Right ventricle myocardium inferior (tissue), 1 donor: ENCODE data around the gene CORO7. TPM values are rescaled to one million over a fixed set of nuclear protein-coding genes. Genes with fewer than 3 reads are reported as not detected.

Source experiments
- ATAC-seq: fragments of 200-7000 bp; cut with Tn5 transposase; one replicate; pipeline ENCODE4 v1.9.1; 2020; ENCODE audit warnings: mild to moderate bottlenecking, moderate library complexity
- DNase-seq: peaks from one replicate; pipeline ENCODE4 v3.0.0; 2021; ENCODE audit errors: missing footprints
- intact Hi-C: fragments of 100-400 bp; cut with DNase I; formaldehyde crosslinking; loops from one replicate; pipeline ENCODE4 v1.11.0; 2022
- total RNA-seq: library from RNA; stranded (reverse); fragmentation: NEBNext Ultra II Directional; extraction: Animal tissue kit (Norgen Biotek cat#: 25700); gene quantifications from one replicate; pipeline ENCODE4 v1.2.1, GENCODE V29; 2021
- donor health status: DM: no; HTN: yes; CAD: no; lungs with severe emphysema.

The CORO7 gene
- total RNA-seq, 1 donor from 2014 or later: 11.6 TPM

DNA sequence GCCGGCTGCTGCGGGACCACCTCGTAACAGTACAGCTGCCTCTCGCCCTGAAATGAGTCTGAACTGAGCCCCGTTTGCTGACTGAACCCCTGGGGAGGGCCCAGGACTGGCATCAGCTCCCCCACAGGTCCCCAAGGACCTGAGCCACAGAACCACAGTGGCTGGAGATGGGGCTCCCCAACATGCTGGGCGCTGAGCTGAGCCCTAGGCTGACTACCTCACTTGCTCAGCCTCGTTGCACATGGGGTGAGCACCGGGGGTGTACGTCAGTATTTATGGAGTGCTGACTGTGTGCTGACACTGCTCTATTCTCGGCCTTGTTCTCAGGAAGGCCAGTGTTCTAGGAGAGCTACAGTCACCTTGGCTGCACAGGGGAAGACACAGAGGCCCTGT lies 51.4 kb downstream of the CORO7 start:
- ATAC-seq: no peak
- intact Hi-C loops: no loop called here

DNA sequence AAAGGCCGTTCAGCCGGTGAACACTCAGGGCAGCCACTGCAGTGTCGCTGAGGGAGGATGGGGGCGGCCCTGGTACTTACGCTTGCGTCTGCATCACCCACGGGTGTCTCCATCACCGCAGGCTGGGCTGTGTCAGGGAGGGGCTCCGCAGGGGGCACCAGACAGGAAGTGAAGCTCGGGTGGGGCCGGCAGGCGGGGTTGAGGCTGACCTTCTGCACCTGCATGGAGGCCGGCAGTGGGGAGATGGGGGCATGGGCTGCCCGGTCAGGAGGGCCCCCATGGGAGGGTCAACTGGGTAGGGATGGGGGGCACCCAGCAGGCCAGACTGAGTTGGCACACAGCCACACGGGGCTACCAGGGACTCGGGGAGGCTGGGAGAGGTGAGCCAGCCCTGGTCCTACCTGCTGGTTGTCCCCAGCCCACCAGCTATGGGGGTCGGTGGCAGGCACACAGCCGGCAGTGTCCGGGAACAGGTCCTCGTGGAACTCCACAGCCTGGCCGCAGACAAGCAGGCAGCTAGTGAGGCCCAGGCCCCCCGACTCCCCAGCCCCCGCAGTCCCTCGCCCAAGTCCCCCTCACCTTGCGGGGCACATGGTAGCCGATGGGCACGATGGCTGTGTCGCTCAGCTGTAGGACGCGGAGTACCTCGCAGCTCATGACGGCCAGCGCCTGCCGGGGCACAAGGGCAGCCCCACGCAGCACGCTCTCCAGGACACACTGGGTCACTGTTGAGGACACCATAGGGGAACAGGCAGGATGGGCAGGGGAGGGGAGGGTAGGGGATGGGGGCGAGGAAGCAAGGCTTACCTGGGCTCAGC lies 52.0 kb downstream of the CORO7 start:
- no peak for DNase-seq
- no peak for ATAC-seq
- intact Hi-C loops: no loop called here

More for the DNA sequence above, 51.4 kb downstream of the CORO7 start:
- DNase-seq: no peak

- ATAC-seq (no peak), DNase-seq (no peak)
- intact Hi-C loops: no loop called here
Measured at GRCh38 chr16:4362476-4363135, 53.8 kb downstream of the CORO7 start.

- ATAC-seq: no peak
- intact Hi-C loops: no loop called here
- DNase-seq: no peak
Measured at GRCh38 chr16:4361944-4362311, 54.5 kb downstream of the CORO7 start.

GRCh38 chr16:4361033-4361943 lies 55.1 kb downstream of the CORO7 start:
- intact Hi-C loops: no loop called here
- DNase-seq: no peak

DNA sequence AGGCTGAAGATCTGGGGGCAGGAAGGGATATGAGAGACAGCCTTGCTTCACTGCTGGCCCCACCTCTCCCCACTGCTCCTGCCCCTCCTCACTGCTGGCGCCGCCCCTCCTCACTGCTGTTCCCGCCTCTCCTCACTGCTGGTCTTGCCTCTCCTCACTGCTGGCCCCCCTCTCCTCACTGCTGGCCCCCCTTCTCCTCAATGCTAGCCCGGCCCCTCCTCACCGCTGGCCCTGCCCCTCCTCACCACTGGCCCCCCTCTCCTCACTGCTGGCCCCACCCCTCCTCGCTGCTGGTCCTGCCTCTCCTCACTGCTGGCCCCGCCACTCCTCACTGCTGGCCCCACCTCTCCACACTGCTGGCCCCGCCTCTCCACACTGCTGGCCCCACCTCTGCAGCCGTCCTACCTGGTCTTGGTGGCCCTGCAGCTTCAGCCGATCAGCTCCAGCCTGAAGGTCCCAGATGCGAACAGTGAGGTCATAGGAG lies 55.8 kb downstream of the CORO7 start:
- DNase-seq: no peak
- peak; percentile 22 for ATAC-seq
- intact Hi-C loops: no loop called here

More at GRCh38 chr16:4361033-4361943, 55.1 kb downstream of the CORO7 start:
- no peak for ATAC-seq

DNA sequence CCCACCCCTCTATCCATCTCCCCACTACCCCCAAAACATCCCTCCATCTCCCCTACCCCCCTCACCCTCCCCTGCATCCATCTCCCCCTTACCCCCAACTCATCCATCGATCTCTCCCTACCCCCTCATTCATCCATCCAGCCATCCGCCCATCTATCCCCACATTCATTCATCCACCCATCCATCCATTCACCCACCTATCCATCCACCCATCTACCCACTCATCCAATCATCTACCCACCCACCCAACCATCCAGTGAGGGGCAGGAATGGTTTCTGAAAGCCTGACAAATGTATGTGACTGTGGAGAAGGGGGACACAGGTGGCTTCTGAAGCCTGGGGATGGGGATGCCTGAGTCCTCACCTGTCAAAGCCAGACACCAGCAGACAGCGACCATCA lies 56.5 kb downstream of the CORO7 start:
- intact Hi-C loops: loop anchor here (1.0 kb wide), 1 partner anchor 42 kb away; no protein-coding TSS in a partner anchor
- no peak for ATAC-seq

DNA sequence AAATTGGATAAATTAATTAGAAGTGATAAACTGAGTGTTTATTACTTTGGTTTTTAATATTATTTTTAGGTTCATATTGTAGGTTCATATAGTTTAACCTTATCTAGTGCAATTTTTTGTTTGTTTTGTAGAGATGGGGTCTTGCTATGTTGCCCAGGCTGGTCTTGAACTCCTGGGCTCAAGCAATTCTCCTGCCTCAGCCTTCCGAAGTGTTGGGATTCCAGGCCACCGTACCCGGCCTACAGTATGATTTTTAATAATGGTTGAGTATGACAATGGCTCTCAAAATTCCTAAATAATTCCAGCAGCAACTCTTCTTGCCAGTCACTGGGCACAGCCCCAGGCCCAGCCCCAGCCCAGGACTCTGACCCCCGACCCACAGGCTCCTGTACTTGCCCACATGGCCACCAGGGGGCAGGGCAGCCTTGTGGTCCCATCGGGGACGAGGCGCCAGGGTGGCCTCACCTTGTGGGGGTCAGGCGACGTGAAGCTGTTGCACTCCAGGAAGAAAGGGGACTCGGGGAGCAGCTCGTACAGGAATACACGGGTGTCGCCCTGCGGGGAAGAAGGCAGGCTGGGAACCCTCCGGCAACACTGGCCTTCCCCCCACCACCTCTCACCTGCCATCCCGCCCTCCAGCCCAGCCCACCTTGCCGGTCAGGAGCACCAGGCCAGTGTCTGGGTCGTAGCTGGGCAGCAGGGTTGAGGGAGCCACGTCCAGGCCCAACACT lies 57.4 kb downstream of the CORO7 start:
- intact Hi-C loops: loop anchor here (1.0 kb wide), 1 partner anchor 43 kb away; no protein-coding TSS in a partner anchor
- ATAC-seq (peak; percentile 67), DNase-seq (peak; percentile 86)

More for the DNA sequence above, 56.5 kb downstream of the CORO7 start:
- DNase-seq: no peak

- DNase-seq (no peak), ATAC-seq (no peak)
- intact Hi-C loops: no loop called here
Measured at GRCh38 chr16:4358236-4358635, 58.2 kb downstream of the CORO7 start.

- DNase-seq (no peak), ATAC-seq (no peak)
- intact Hi-C loops: no loop called here
Measured at GRCh38 chr16:4356820-4357219, 59.6 kb downstream of the CORO7 start.

DNA sequence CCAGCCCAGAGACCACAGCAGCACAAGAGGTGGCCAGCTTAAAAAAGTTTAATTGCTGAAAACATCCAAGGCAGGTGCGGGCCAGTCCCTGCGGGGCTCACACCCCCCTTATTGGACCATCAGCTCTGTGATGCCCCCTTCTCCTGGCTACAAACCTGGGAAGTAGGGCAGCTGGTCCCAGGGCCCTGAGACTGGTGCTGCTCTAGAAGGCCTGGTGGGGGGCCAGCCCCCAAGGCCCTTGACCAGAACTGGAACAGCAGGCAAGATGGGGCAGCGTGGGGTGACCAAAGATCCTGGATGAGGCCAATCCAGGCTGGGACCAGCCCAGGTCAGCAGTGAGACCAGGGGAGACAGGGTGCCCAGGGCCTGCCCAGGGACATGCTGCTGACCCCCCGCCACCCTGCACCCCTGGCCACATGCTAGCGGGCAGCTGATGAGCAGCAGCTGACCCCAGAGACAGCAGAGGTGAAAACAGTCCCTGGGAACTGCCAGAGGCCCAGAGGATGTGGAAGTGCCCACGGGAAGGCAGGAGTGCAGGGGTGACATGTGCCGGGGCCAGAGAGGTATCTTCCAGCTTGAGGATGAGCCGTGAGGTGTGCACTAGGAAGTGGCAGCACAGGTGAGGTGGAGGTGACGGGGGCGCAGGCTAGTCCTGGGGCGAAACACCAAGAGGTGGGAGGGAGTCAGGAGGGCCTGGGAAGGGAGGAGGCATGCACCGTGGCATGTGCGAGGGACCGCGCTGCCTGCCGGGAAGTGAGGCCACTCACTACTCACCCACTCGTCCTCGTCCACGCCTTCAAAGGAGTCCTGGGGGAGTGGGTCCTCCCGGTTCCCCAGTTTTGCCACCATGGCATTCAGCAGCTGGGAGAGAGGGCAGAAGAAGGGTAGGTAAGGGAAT lies 61.6 kb downstream of the CORO7 start:
- no peak for ATAC-seq
- no peak for DNase-seq
- intact Hi-C loops: no loop called here

DNA sequence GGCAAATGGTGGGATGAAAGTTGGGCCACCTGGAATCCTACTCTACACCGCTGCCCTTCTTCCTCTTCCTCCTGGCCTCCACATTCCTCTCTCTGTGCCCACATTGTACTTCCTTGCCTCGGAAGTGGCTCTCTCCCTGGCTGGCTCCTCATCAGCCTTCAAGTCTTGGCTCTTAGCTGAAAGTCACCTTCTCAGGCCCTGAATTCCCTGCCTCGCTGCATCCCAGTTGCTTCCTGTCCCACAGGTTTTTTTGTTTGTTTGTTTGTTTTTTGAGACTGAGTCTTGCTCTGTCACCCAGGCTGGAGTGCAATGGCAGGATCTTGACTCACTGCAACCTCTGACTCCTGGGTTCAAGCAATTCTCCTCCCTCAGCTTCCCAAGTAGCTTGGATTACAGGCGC lies 62.7 kb downstream of the CORO7 start:
- DNase-seq (no peak), ATAC-seq (no peak)
- intact Hi-C loops: no loop called here

DNA sequence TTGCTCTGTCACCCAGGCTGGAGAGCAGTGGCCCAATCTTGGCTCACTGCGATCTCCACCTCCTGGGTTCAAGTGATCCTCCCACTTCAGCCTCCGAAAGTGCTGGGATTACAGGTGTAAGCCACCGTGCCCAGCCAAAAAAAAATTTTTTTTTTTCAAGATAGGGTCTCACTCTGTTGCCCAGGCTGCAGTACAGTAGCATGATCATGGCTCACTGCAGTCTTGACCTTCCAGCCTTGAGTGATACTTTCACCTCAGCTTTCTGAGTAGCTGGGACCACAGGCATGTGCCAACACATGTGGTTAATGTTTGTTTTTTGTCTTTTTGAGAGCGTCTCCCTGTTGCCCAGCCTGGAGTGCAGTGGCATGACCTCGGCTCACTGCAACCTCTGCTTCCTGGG lies 63.6 kb downstream of the CORO7 start:
- ATAC-seq: no peak
- DNase-seq: no peak
- intact Hi-C loops: no loop called here

DNA sequence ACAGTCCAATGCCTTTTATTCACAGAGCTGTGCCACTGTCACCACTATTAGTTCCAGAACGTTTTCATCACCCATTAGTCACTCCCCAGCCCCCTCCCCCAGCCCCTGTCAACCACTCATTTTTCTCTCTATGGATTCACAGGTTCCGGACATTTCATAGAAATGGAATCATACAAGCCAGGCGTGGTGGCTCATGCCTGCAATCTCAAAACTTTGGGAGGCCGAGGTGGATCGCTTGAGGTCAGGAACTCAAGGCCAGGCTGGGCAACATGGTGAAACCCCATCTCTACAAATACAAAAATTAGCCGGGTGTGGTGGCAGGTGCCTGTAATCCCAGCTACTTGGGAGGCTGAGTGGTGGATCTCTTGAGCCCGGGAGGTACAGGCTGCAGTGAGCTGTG lies 64.5 kb downstream of the CORO7 start:
- no peak for DNase-seq
- intact Hi-C loops: no loop called here
- no peak for ATAC-seq

DNA sequence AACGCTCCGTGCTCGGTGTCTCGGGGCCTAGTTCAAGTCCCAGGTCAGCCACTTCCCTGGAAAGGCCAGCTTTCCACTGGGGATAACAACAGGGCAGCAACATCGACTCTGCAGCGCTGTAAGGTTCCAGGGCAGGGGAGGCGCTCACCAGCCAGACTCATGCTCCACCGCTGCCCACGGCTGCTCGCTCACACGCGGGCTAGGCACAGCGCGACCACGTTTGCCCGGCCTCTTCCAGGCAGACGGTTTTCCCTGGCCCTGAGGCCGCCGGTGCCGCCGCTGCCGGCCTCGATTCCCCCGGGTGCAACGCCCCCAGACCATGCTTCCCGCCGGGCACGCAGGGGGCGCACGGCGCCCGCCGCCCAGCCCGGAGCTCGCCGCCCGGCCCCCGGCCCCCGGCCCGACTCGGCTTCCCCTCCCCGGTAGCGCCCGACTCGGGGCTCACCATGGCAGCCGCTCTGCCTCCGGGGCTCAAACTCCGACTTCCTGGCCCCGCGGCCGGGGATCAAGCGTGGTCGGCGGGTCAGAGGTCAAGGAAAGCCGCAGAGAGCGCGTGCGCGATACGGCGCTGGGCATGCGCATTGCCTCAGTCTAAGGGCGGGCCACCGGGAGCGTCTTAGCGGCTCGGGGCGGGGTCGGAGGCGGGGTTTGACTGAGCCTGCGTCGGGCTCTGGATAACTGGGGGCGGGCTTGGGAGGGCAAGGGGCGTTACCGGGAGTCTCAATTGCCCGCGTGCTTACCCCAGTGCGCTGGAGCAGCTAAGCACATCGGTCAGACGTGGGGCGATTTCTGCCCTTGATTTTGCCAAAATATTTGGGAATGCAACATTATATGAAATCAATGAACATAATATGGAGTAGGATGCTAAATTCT lies 65.4 kb downstream of the CORO7 start, which contains the start of gene PAM16:
PAM16 (minus strand) TSS at position 535 of the 873 bp plus-strand sequence; CDS start at position 448, 87 bp downstream.
- ATAC-seq (peak; percentile 94), DNase-seq (peak; percentile 97)
- intact Hi-C loops: no loop called here

GRCh38 chr16:4350365-4350786 lies 66.0 kb downstream of the CORO7 start:
- no peak for ATAC-seq
- intact Hi-C loops: no loop called here
- peak; percentile 65 for DNase-seq
